Suprapubic skin (tissue), 4 donors: ENCODE results near the gene WNT8B. TPM values are rescaled to one million over a fixed set of nuclear protein-coding genes. Genes with fewer than 3 reads are reported as not detected.

ENCODE experiments used
- DNase-seq, 2 donors: peaks; one replicate each; pipeline ENCODE4 v3.0.0-alpha.2; 2019; ENCODE audit warnings: low spot score in 2 of 2
- H3K27ac ChIP-seq: fragments of 200-600 bp; sonication (generic); one replicate; pipeline ENCODE4 v1.5.1; 2019
- H3K27me3 ChIP-seq: fragments of 200-600 bp; sonication (generic); one replicate; pipeline ENCODE4 v1.5.1; 2019
- H3K36me3 ChIP-seq: fragments of 200-600 bp; sonication (generic); one replicate; pipeline ENCODE4 v1.5.1; 2019
- H3K4me1 ChIP-seq: fragments of 200-600 bp; sonication (generic); one replicate; pipeline ENCODE4 v1.5.1; 2019
- H3K4me3 ChIP-seq: fragments of 200-600 bp; sonication (generic); one replicate; pipeline ENCODE4 v1.5.1; 2019; ENCODE audit warnings: mild to moderate bottlenecking
- H3K9me3 ChIP-seq: fragments of 200-600 bp; sonication (generic); one replicate; pipeline ENCODE4 v1.5.1; 2019
- EP300 ChIP-seq: sonication (generic); formaldehyde crosslinking; IDR thresholded peaks from one replicate; pipeline ENCODE4 v1.6.1; 2017; ENCODE audit warnings: antibody characterized with exemption
- POLR2A ChIP-seq, 2 donors: fragments of 450-650 bp; IDR thresholded peaks; one replicate each; pipeline ENCODE4 v1.6.1; 2017; ENCODE audit warnings: antibody characterized with exemption in 2 of 2, mild to moderate bottlenecking in 2 of 2, moderate library complexity in 2 of 2
- POLR2AphosphoS5 ChIP-seq, 3 donors: sonication (generic); formaldehyde crosslinking; IDR thresholded peaks; one replicate each; pipeline ENCODE4 v1.6.1; 2017; ENCODE audit warnings: antibody characterized with exemption in 3 of 3
- WGBS: methylation state at CpG from one replicate; pipeline ENCODE4 v1.1.5; 2018; 5-methylcytosine and 5-hydroxymethylcytosine counted together
- total RNA-seq, 4 donors: library from RNA; depleted of rRNA; stranded (reverse); fragments of >200 nt; gene quantifications; one replicate each; pipeline ENCODE4 v1.1.0, GENCODE V29; 2016
- TF ChIP-seq, protein P1 (sequence below), 2 donors: fragments of 200-600 bp in 1 of 2; fragments of 450-650 bp in 1 of 2; sonication (generic) in 1 of 2; IDR thresholded peaks; one replicate each; pipeline ENCODE4 v1.5.1; 2016 to 2019; ENCODE audit warnings: antibody characterized with exemption in 2 of 2, mild to moderate bottlenecking in 1 of 2, moderate library complexity in 1 of 2

Gene WNT8B
- total RNA-seq, 4 donors from 2014 or later = 0.34 TPM; not detected in 3

DNA sequence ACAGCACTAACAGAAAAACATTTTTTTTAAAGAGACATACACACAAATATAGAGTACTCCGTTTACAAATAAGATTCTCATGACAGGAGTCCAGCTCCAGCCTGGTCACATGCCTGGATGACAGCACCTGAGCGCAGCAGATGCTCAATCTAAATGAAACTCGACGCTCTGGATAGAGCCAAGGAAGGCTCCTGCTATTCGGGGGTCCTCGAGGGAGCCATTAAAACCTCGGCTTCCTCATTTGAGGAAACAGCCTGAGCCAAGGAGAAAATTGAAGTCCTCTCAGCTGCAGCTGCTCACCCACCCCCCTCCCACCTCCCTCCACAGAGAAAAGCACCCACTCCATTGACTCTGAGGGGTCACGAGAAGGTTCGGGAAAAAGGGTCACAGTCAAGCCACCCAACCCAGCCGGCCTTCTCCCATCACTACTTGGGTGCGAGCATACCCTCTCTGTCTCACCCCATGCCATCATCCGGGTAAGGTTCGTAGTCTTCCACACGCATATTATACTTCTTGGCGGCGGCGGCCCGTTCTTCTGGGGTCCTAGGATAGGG lies 66.2 kb downstream of the WNT8B start:
- peak overlapping the region; percentile 43 for H3K27ac ChIP-seq
- no peak for DNase-seq
- TF ChIP-seq POLR2AphosphoS5 (IDR thresholded peaks at IDR 0.05) = no peak
- no peak for TF ChIP-seq EP300
- no peak for TF ChIP-seq POLR2A (IDR thresholded peaks at IDR 0.05)
- TF ChIP-seq, protein P1, sequence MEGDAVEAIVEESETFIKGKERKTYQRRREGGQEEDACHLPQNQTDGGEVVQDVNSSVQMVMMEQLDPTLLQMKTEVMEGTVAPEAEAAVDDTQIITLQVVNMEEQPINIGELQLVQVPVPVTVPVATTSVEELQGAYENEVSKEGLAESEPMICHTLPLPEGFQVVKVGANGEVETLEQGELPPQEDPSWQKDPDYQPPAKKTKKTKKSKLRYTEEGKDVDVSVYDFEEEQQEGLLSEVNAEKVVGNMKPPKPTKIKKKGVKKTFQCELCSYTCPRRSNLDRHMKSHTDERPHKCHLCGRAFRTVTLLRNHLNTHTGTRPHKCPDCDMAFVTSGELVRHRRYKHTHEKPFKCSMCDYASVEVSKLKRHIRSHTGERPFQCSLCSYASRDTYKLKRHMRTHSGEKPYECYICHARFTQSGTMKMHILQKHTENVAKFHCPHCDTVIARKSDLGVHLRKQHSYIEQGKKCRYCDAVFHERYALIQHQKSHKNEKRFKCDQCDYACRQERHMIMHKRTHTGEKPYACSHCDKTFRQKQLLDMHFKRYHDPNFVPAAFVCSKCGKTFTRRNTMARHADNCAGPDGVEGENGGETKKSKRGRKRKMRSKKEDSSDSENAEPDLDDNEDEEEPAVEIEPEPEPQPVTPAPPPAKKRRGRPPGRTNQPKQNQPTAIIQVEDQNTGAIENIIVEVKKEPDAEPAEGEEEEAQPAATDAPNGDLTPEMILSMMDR (IDR thresholded peaks at IDR 0.05) = no peak
- under 1% methylated on average over 17 of the region's 18 CpGs for WGBS
- no peaks in the 10 kb centered on the region for H3K27me3 ChIP-seq
- no peaks in the 10 kb centered on the region for H3K9me3 ChIP-seq
- H3K4me1 ChIP-seq = peaks cover 22% of the 10 kb centered on the region
- H3K4me3 ChIP-seq = peak overlapping the region; percentile 66
- peaks cover 28% of the 10 kb centered on the region for H3K36me3 ChIP-seq

DNA sequence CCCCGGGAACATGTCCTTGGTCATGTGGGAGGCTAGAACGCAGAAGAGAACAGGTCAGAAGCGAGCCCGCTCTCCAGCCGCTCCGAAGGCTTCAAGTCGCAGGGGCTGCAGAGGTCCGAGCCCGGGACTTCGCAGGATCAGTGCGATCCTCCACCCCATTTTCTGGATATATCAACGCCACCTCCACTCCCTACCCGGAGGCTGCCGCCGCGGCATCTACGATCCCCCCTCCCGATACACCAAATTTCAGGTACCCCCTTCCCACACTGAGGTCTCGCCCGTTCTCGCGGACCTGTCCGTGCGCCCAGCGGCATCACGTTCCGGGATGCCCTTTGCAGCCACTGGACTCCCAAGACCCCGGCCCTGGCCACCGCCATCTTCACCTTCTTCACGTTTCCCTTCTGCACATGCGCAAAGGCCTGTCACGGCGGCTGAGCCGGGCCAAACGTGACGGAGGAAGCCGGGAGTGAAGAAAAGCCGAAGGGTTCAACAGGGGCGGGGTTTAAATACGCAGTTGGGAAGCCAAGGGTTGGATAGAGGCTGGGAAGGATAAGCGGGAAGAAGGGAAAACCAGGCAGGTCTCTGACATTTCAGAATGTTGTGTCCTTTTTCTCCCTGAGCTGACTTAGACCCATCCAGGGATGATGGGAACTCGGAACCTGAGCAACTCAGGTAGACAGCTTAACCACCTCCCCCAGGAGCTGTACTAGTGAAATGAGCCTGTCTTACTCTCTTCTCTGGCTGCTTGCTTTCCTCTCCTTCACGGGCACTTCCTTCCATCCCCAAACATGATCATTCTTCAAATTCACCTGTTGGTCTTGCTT lies 66.9 kb downstream of the WNT8B start, which contains the start of gene NDUFB8:
NDUFB8 (minus strand) TSS at position 397 of the 824 bp plus-strand sequence; CDS start at position 377, 20 bp downstream.
- no peak for TF ChIP-seq EP300
- peak in 1 of 3 donors; percentile 33 for TF ChIP-seq POLR2AphosphoS5 (IDR thresholded peaks at IDR 0.05)
- peak in 1 of 2 donors; percentile 65 for TF ChIP-seq POLR2A (IDR thresholded peaks at IDR 0.05)

GRCh38 chr10:100531761-100532160 lies 69.0 kb downstream of the WNT8B start:
- DNase-seq = no peak
- no peaks in the 10 kb centered on the region for H3K27me3 ChIP-seq
- peaks cover 38% of the 10 kb centered on the region for H3K4me1 ChIP-seq
- H3K36me3 ChIP-seq = peaks cover 3% of the 10 kb centered on the region
- H3K9me3 ChIP-seq = no peaks in the 10 kb centered on the region
- no peak overlapping the region for H3K4me3 ChIP-seq
- no peak overlapping the region for H3K27ac ChIP-seq
- TF ChIP-seq EP300 (no peak), POLR2A (IDR thresholded peaks at IDR 0.05) (no peak), POLR2AphosphoS5 (IDR thresholded peaks at IDR 0.05) (no peak)
- TF ChIP-seq, protein P1 (IDR thresholded peaks at IDR 0.05) = no peak

More for the DNA sequence above, 66.9 kb downstream of the WNT8B start, which contains the start of gene NDUFB8:
- H3K27ac ChIP-seq = peak within 1 kb of the TSS; percentile 43
- peak within 1 kb of the TSS; percentile 66 for H3K4me3 ChIP-seq
- DNase-seq = peak; percentile 92 to 94
- 2% methylated on average over 40 of the region's 43 CpGs for WGBS
- no peaks in the 10 kb centered on the region for H3K9me3 ChIP-seq
- H3K36me3 ChIP-seq = peaks cover 22% of the 10 kb centered on the region
- no peaks in the 10 kb centered on the region for H3K27me3 ChIP-seq
- H3K4me1 ChIP-seq = peaks cover 22% of the 10 kb centered on the region

Other genes with a start within 250 kb of the WNT8B start
- gene CHUK, start 233.4 kb upstream of the WNT8B start, total RNA-seq = 10 to 100 TPM; 11.3 to 15.4 (median 13.9) TPM
- 10 to 100 TPM; 14.3 to 27.9 (median 22.6) TPM for gene CWF19L1, start 195.4 kb upstream of the WNT8B start, total RNA-seq
- 10 to 100 TPM; 11.7 to 49.6 (median 36.2) TPM for gene BLOC1S2, start 176.3 kb upstream of the WNT8B start, total RNA-seq
- not detected for gene PKD2L1, start 132.8 kb upstream of the WNT8B start, total RNA-seq
- 10 to 100 TPM; 24.3 to 53.9 (median 49.7) TPM for gene SCD, start 115.8 kb upstream of the WNT8B start, total RNA-seq
- gene SEC31B, start 56.9 kb downstream of the WNT8B start, total RNA-seq = 10 to 100 TPM in 3 of 4 donors, 1 to 10 TPM in 1; 9.3 to 36.9 (median 12.7) TPM
- gene NDUFB8, start 66.9 kb downstream of the WNT8B start, total RNA-seq = 100 to 1,000 TPM; 156 to 176 (median 164) TPM
- gene HIF1AN, start 72.9 kb downstream of the WNT8B start, total RNA-seq = 10 to 100 TPM; 13.5 to 43.5 (median 22.1) TPM